H1 (cell line): Measurements from ENCODE around the gene KXD1. TPM values are rescaled to one million over a fixed set of nuclear protein-coding genes. Genes with fewer than 3 reads are reported as not detected.

Experiments
- CTCF ChIA-PET: fragments of 300-600 bp; sonication (Branson Sonifier 250); formaldehyde crosslinking; loops from one replicate; lab custom pipeline; 2021; ENCODE audit not compliant: partially characterized antibody; lab: Charles Lee
- POLR2A ChIA-PET: fragments of 300-600 bp; sonication (Branson Sonifier 250); formaldehyde crosslinking; loops from one replicate; lab custom pipeline; 2021; ENCODE audit warnings: inconsistent platforms; ENCODE audit not compliant: partially characterized antibody; lab: Charles Lee
- DNase-seq, 2 experiments: peaks; one replicate each; pipeline versions ENCODE4 v3.0.0 to v3.0.0-alpha.2; 2010 to 2022; ENCODE audit warnings: low spot score in 2 of 2, low read depth in 1 of 2, mixed read lengths in 1 of 2
- FAIRE-seq: peaks from 2 replicates; lab custom pipeline; 2011; peaks lifted over from hg19 to GRCh38; lab: Jason Lieb, UNC
- H2AFZ ChIP-seq: 2 replicates; pipeline ENCODE4 v1.8.1; 2012; ENCODE audit warnings: low read length, inconsistent platforms
- H2AK5ac ChIP-seq: 2 replicates; pipeline ENCODE4 v1.6.1; 2013; ENCODE audit warnings: low read depth, low read length
- H2BK120ac ChIP-seq: replicated peaks from 2 replicates; pipeline ENCODE3; 2013; ENCODE audit warnings: low read depth, low read length, inconsistent platforms
- H2BK12ac ChIP-seq: 2 replicates; pipeline ENCODE4 v1.6.1; 2013; ENCODE audit warnings: low read depth, low read length
- H2BK15ac ChIP-seq: 2 replicates; pipeline ENCODE4 v1.6.1; 2013; ENCODE audit warnings: low read length
- H2BK20ac ChIP-seq: 2 replicates; pipeline ENCODE4 v1.6.1; 2013; ENCODE audit warnings: low read length
- H2BK5ac ChIP-seq: 2 replicates; pipeline ENCODE4 v1.6.1; 2013; ENCODE audit warnings: low read depth, low read length
- H3K14ac ChIP-seq: 2 replicates; pipeline ENCODE4 v1.6.1; 2013; ENCODE audit warnings: inconsistent platforms; ENCODE audit not compliant: insufficient read length
- H3K18ac ChIP-seq: 2 replicates; pipeline ENCODE4 v1.6.1; 2013; ENCODE audit warnings: low read length; ENCODE audit errors: extremely low read depth
- H3K23ac ChIP-seq: 2 replicates; pipeline ENCODE4 v1.6.1; 2013; ENCODE audit warnings: inconsistent platforms; ENCODE audit not compliant: insufficient read length
- H3K23me2 ChIP-seq: 2 replicates; pipeline ENCODE4 v1.6.1; 2013; ENCODE audit warnings: low read depth, low read length
- H3K27ac ChIP-seq: 2 replicates; pipeline ENCODE4 v1.6.1; 2011; ENCODE audit warnings: low read depth, low read length, inconsistent platforms
- H3K27me3 ChIP-seq, 4 experiments: replicated peaks in 1 of 4; 1 replicate in 1 of 4; 2 replicates in 3 of 4; pipeline versions ENCODE4 v1.6.1 to v1.8.1; 2011 to 2013; ENCODE audit warnings: low read length in 3 of 4, mild to moderate bottlenecking in 3 of 4, inconsistent platforms in 2 of 4, mixed read lengths in 2 of 4, moderate library complexity in 1 of 4; ENCODE audit not compliant: control insufficient read depth in 3 of 4, insufficient read depth in 3 of 4; ENCODE audit errors: extremely low read depth in 1 of 4
- H3K36me3 ChIP-seq, 4 experiments: 2 replicates each; pipeline versions ENCODE4 v1.6.1 to v1.8.1; 2011 to 2013; ENCODE audit warnings: mild to moderate bottlenecking in 4 of 4, low read length in 3 of 4, moderate library complexity in 2 of 4, control low read depth in 1 of 4, inconsistent platforms in 1 of 4; ENCODE audit not compliant: insufficient read depth in 4 of 4, control insufficient read depth in 2 of 4
- H3K4ac ChIP-seq: replicated peaks from 2 replicates; pipeline ENCODE3; 2013; ENCODE audit warnings: low read length, low read depth, mixed read lengths, inconsistent platforms; ENCODE audit not compliant: insufficient read length
- H3K4me1 ChIP-seq, 4 experiments: replicated peaks in 1 of 4; 1 replicate in 1 of 4; 2 replicates in 3 of 4; pipeline versions ENCODE4 v1.6.1 to v1.8.1; 2011 to 2013; ENCODE audit warnings: low read length in 3 of 4, inconsistent platforms in 2 of 4, mixed read lengths in 1 of 4; ENCODE audit not compliant: insufficient read depth in 4 of 4, control insufficient read depth in 3 of 4
- H3K4me2 ChIP-seq, 2 experiments: 2 replicates each; pipeline versions ENCODE4 v1.6.1 to v1.8.1; 2011 to 2013; ENCODE audit warnings: low read depth in 2 of 2, low read length in 2 of 2, control low read depth in 1 of 2, inconsistent platforms in 1 of 2, mild to moderate bottlenecking in 1 of 2; ENCODE audit not compliant: insufficient read depth in 1 of 2
- H3K4me3 ChIP-seq, 4 experiments: fragments of 200-600, 300-600 bp in 1 of 4; sonication (generic), shearing (Covaris generic), sonication (Bioruptor Twin) in 1 of 4; 2 replicates each; pipeline versions ENCODE4 v1.5.1 to v1.8.1; 2011 to 2016; ENCODE audit warnings: low read length in 4 of 4, low read depth in 3 of 4, control low read depth in 2 of 4, inconsistent platforms in 2 of 4, mild to moderate bottlenecking in 2 of 4, mixed read lengths in 1 of 4, moderate library complexity in 1 of 4; ENCODE audit not compliant: insufficient read depth in 2 of 4; ENCODE audit errors: extremely low read depth in 1 of 4
- H3K56ac ChIP-seq: replicated peaks from 2 replicates; pipeline ENCODE3; 2013; ENCODE audit warnings: low read depth, mild to moderate bottlenecking, mixed read lengths, low read length, inconsistent platforms; ENCODE audit not compliant: insufficient read length
- H3K79me1 ChIP-seq: 2 replicates; pipeline ENCODE4 v1.6.1; 2013; ENCODE audit warnings: low read depth, low read length, control low read depth
- H3K79me2 ChIP-seq, 2 experiments: 2 replicates each; pipeline versions ENCODE4 v1.6.1 to v1.8.1; 2012 to 2013; ENCODE audit warnings: low read length in 2 of 2, mild to moderate bottlenecking in 2 of 2, inconsistent platforms in 1 of 2; ENCODE audit not compliant: insufficient read depth in 2 of 2, control insufficient read depth in 1 of 2
- H3K9ac ChIP-seq, 4 experiments: replicated peaks in 1 of 4; 1 replicate in 1 of 4; 2 replicates in 3 of 4; pipeline versions ENCODE4 v1.6.1 to v1.8.1; 2011 to 2013; ENCODE audit warnings: low read depth in 3 of 4, low read length in 3 of 4, control low read depth in 2 of 4, mild to moderate bottlenecking in 2 of 4, moderate library complexity in 2 of 4, inconsistent platforms in 1 of 4; ENCODE audit errors: extremely low read depth in 1 of 4
- H3K9me3 ChIP-seq, 2 experiments: 2 replicates each; pipeline versions ENCODE4 v1.6.1 to v1.8.1; 2012 to 2013; ENCODE audit warnings: mild to moderate bottlenecking in 2 of 2, moderate library complexity in 2 of 2, control low read depth in 1 of 2, inconsistent platforms in 1 of 2, low read depth in 1 of 2, low read length in 1 of 2, mixed read lengths in 1 of 2; ENCODE audit not compliant: insufficient read depth in 2 of 2
- H4K20me1 ChIP-seq, 2 experiments: replicated peaks in 1 of 2; 2 replicates each; pipeline versions ENCODE3 to v1.8.1; 2011 to 2013; ENCODE audit warnings: inconsistent platforms in 2 of 2, low read length in 2 of 2, mild to moderate bottlenecking in 1 of 2; ENCODE audit not compliant: insufficient read depth in 2 of 2, control insufficient read depth in 1 of 2
- H4K5ac ChIP-seq: 2 replicates; pipeline ENCODE4 v1.6.1; 2013; ENCODE audit warnings: low read length, low read depth, mixed read lengths, inconsistent platforms; ENCODE audit not compliant: insufficient read length
- H4K8ac ChIP-seq: 2 replicates; pipeline ENCODE4 v1.8.0; 2013; ENCODE audit warnings: mild to moderate bottlenecking, moderate library complexity, low read length, inconsistent platforms; ENCODE audit not compliant: insufficient read depth; ENCODE audit errors: extremely low read depth
- H4K91ac ChIP-seq: replicated peaks from 2 replicates; pipeline ENCODE3; 2013; ENCODE audit warnings: low read length, mixed read lengths, inconsistent platforms; ENCODE audit not compliant: insufficient read length
- BCL11A ChIP-seq, 2 experiments: IDR thresholded peaks; one replicate each; pipeline ENCODE4 v1.6.1; 2011; ENCODE audit warnings: low read depth in 2 of 2, low read length in 2 of 2, mild to moderate bottlenecking in 2 of 2
- CBX8 ChIP-seq: fragments of 300-800, 300-1000 bp; sonication (generic); IDR thresholded peaks from 2 replicates; pipeline ENCODE4 v1.7.1; 2016; ENCODE audit warnings: low read depth, low read length, borderline replicate concordance
- EGR1 ChIP-seq: IDR thresholded peaks from 2 replicates; pipeline ENCODE4 v1.6.1; 2011; ENCODE audit warnings: low read depth, low read length, borderline replicate concordance
- FOSL1 ChIP-seq: IDR thresholded peaks from 2 replicates; pipeline ENCODE4 v1.6.1; 2011; ENCODE audit warnings: mild to moderate bottlenecking, low read depth, low read length, moderate library complexity; ENCODE audit not compliant: insufficient read depth
- GTF2F1 ChIP-seq: IDR thresholded peaks from 2 replicates; pipeline ENCODE4 v1.6.1; 2012; ENCODE audit warnings: low read depth, low read length, improper control_type of control experiment, borderline replicate concordance
- KDM5A ChIP-seq: fragments of 200-600 bp; IDR thresholded peaks from 2 replicates; pipeline ENCODE4 v1.7.1; 2012; ENCODE audit warnings: mild to moderate bottlenecking, low read length, inconsistent platforms, mixed read lengths
- POLR2A ChIP-seq, 2 experiments: IDR thresholded peaks; 1 replicate in 1 of 2; 2 replicates in 1 of 2; pipeline ENCODE4 v1.6.1; 2011; ENCODE audit warnings: low read depth in 2 of 2, low read length in 2 of 2, mild to moderate bottlenecking in 2 of 2; ENCODE audit errors: control extremely low read depth in 1 of 2
- RAD21 ChIP-seq, 2 experiments: IDR thresholded peaks in 1 of 2; conservative IDR thresholded peaks in 1 of 2; 2 replicates each; pipeline ENCODE4 v1.6.1; 2011; ENCODE audit warnings: low read depth in 2 of 2, low read length in 2 of 2, improper control_type of control experiment in 1 of 2, inconsistent platforms in 1 of 2, mild to moderate bottlenecking in 1 of 2, moderate library complexity in 1 of 2
- RBBP5 ChIP-seq: IDR thresholded peaks from 2 replicates; pipeline ENCODE4 v1.7.1; 2012; ENCODE audit warnings: low read depth, mild to moderate bottlenecking, inconsistent platforms, low read length, moderate library complexity, borderline replicate concordance
- RFX5 ChIP-seq: IDR thresholded peaks from 2 replicates; pipeline ENCODE4 v1.6.1; 2011; ENCODE audit warnings: low read depth, low read length, improper control_type of control experiment, borderline replicate concordance
- TBP ChIP-seq: IDR thresholded peaks from 2 replicates; pipeline ENCODE4 v1.6.1; 2011; ENCODE audit warnings: low read depth, low read length, improper control_type of control experiment
- TEAD4 ChIP-seq: IDR thresholded peaks from 2 replicates; pipeline ENCODE4 v1.6.1; 2012; ENCODE audit warnings: low read depth, low read length, inconsistent platforms, mixed read lengths
- YY1 ChIP-seq: IDR thresholded peaks from 2 replicates; pipeline ENCODE4 v1.6.1; 2011; ENCODE audit warnings: low read depth, mild to moderate bottlenecking, low read length
- WGBS, 2 experiments: shearing (Covaris generic) in 1 of 2; methylation state at CpG; one replicate each; pipeline versions ENCODE4 v1.1.6 to v1.1.7; 2013 to 2015; ENCODE audit warnings: low lambda C conversion rate in 2 of 2, mixed read lengths in 2 of 2, inconsistent platforms in 1 of 2, low coverage in 1 of 2, missing lambda C conversion rate in 1 of 2; ENCODE audit not compliant: insufficient replicate concordance in 2 of 2, insufficient coverage in 1 of 2, insufficient read length in 1 of 2; ENCODE audit errors: extremely low coverage in 1 of 2, missing lambda C conversion rate in 1 of 2; 5-methylcytosine and 5-hydroxymethylcytosine counted together
- polyA plus RNA-seq, 7 experiments: library from polyadenylated mRNA; depleted of rRNA in 3 of 7; stranded (reverse) in 5 of 7; unstranded in 2 of 7; fragments of >200 nt in 5 of 7; fragments of 200-250 nt in 2 of 7; gene quantifications; 1 replicate in 5 of 7; 2 replicates in 1 of 7; 4 replicates in 1 of 7; pipeline versions ENCODE4 v1.2.1 to v1.2.3, GENCODE V29; 2011 to 2013; ENCODE audit warnings: missing spikeins in 2 of 7, mixed read lengths in 2 of 7
- total RNA-seq: library from RNA; stranded (reverse); fragmentation: NEBNext Ultra II Directional; extraction: Animal tissue kit (Norgen Biotek cat#: 25700); gene quantifications from 2 replicates; pipeline ENCODE4 v1.2.1, GENCODE V29; 2021

KXD1 gene
- total and polyA plus RNA-seq, 2 of the 8 experiments (the other 6 are each of a cell fraction or from before 2014, with no cell fraction given): 115 to 267 TPM

DNA sequence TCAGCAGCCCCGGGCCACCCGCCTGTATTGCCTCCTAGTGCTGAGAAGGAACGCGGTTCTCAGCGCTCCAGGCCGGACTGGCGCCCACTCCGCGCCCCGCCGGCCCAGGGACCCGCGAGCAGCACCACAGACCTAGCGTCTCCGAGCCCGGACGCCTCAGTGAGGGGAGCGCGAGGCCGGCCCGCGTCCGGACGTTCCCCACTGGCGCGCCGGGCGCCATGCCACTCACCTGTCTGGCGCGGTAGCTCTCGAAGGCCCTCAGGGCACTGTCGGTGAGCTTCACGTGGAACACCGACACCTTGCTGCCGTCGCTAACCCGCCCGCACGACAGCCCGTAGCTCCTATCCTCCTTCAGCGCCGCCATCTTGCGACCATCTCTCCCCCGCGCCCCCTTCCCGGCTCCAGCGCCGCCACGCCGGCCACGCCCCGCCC, 36.0 kb upstream of the KXD1 start, which contains the start of gene ELL:
ELL (minus strand) TSS at position 379 of the 432 bp plus-strand sequence; CDS start at position 364, 15 bp downstream.
- peak within 1 kb of the TSS; percentile 84 for H2BK12ac ChIP-seq
- CTCF ChIA-PET: interaction anchor here (0.6 to 32.9 kb wide), 11 partner anchors 10 to 971 kb away, joined by 3 to 458 read pairs (median 7); no protein-coding TSS in a partner anchor
- no peak within 1 kb of the TSS for H4K5ac ChIP-seq
- 0 out of 2 replicates have a peak within 1 kb of the TSS, but pooled peaks have one; percentile 97 for H2BK15ac ChIP-seq
- POLR2A ChIA-PET: interaction anchor here (0.7 to 4.0 kb wide), 14 partner anchors 9 to 240 kb away, joined by 3 to 19 read pairs (median 4); partner anchors contain the start of genes JUND, REX1BD and UBA52
- peak within 1 kb of the TSS; percentile 87 to 91 (median 88) for H3K9ac ChIP-seq
- peak within 1 kb of the TSS; percentile 69 to 94 for H3K4me2 ChIP-seq
- DNase-seq (no peak), FAIRE-seq (no peak)
- peaks cover 7% of the 10 kb centered on the region for H3K79me1 ChIP-seq
- peak within 1 kb of the TSS; percentile 73 for H3K56ac ChIP-seq
- peak within 1 kb of the TSS; percentile 88 for H2BK5ac ChIP-seq
- no peaks in the 10 kb centered on the region for H3K36me3 ChIP-seq
- no peak within 1 kb of the TSS for H3K4ac ChIP-seq
- peaks cover 0 to 33% of the 10 kb centered on the region in 2 experiments; a peak in 2 of 4 replicates for H3K79me2 ChIP-seq
- no peak within 1 kb of the TSS for H2AK5ac ChIP-seq
- peak within 1 kb of the TSS; percentile 76 for H3K27ac ChIP-seq
- no peaks in the 10 kb centered on the region; a peak in 1 of 7 replicates for H3K27me3 ChIP-seq
- H2BK20ac ChIP-seq: no peak within 1 kb of the TSS
- peak within 1 kb of the TSS; percentile 64 for H2BK120ac ChIP-seq
- 2% methylated on average over 29 of the region's 52 CpGs; no CpG with 5 or more reads in 1 of the 2 experiments for WGBS, 2 experiments
- H4K91ac ChIP-seq: peak within 1 kb of the TSS; percentile 80
- no peaks in the 10 kb centered on the region for H3K9me3 ChIP-seq
- no peak within 1 kb of the TSS for H2AFZ ChIP-seq
- no peak within 1 kb of the TSS for H3K23ac ChIP-seq
- H3K14ac ChIP-seq: no peak within 1 kb of the TSS
- H3K4me3 ChIP-seq: peak within 1 kb of the TSS; percentile 88 to 98 (median 89)
- H3K23me2 ChIP-seq: peaks cover 10% of the 10 kb centered on the region; the same call in 1 of the 2 replicates
- peak within 1 kb of the TSS; percentile 94 for H4K8ac ChIP-seq
- H3K18ac ChIP-seq: peak within 1 kb of the TSS; percentile 90
- peaks cover 0 to 3% (median under 1%) of the 10 kb centered on the region in 4 experiments; a peak in 4 of 7 replicates for H3K4me1 ChIP-seq
- peaks cover 1 to 7% of the 10 kb centered on the region in 2 experiments for H4K20me1 ChIP-seq
- peak; percentile 94 for TF ChIP-seq YY1
- peak; percentile 37; the same call in 1 of the 2 replicates for TF ChIP-seq TBP
- no peak for TF ChIP-seq GTF2F1
- no peak for TF ChIP-seq RBBP5
- no peak for TF ChIP-seq BCL11A (IDR thresholded peaks at IDR 0.05; ENCODE audit: low read depth in 2 of 2, low read length in 2 of 2)
- no peak for TF ChIP-seq CBX8
- no peak for TF ChIP-seq FOSL1
- no peak for TF ChIP-seq RAD21 (IDR thresholded peaks at IDR 0.05 in 1 of 2, conservative IDR thresholded peaks at IDR 0.05 in 1 of 2; ENCODE audit: low read depth in 2 of 2, low read length in 2 of 2)
- no peak for TF ChIP-seq TEAD4
- peak in 1 of 2 experiments; percentile 87; a peak in 2 of 3 replicates for TF ChIP-seq POLR2A (IDR thresholded peaks at IDR 0.05; ENCODE audit: control extremely low read depth in 1 of 2, low read depth in 2 of 2, low read length in 2 of 2)
- no peak for TF ChIP-seq EGR1
- peak; percentile 68 for TF ChIP-seq KDM5A
- no peak for TF ChIP-seq RFX5
